PFSK-1 (cell line): ENCODE results near the gene PACS2.

Experiments
- FOXP2 ChIP-seq: optimal IDR thresholded peaks from 2 replicates; pipeline ENCODE3; 2011; ENCODE audit warnings: borderline replicate concordance, control low read depth, inconsistent platforms; ENCODE audit not compliant: insufficient read depth; ENCODE audit errors: extremely low read length, extremely low read depth
- POLR2AphosphoS5 ChIP-seq: IDR thresholded peaks from 2 replicates; pipeline ENCODE4 v1.6.1; 2012; ENCODE audit warnings: low read depth, mild to moderate bottlenecking, control low read depth, low read length, moderate library complexity
- REST ChIP-seq, 2 experiments: IDR thresholded peaks; 2 replicates each; pipeline versions ENCODE4 v1.6.1 to v1.8.0; 2011 to 2012; ENCODE audit warnings: low read depth in 2 of 2, low read length in 2 of 2, control low read depth in 1 of 2, inconsistent platforms in 1 of 2, mild to moderate bottlenecking in 1 of 2, moderate library complexity in 1 of 2; ENCODE audit not compliant: insufficient read depth in 1 of 2
- SIN3A ChIP-seq: IDR thresholded peaks from 2 replicates; pipeline ENCODE4 v1.6.1; 2012; ENCODE audit warnings: mild to moderate bottlenecking, low read length, moderate library complexity, borderline replicate concordance; ENCODE audit not compliant: insufficient read depth
- TAF1 ChIP-seq: IDR thresholded peaks from 2 replicates; pipeline ENCODE4 v1.6.1; 2012; ENCODE audit warnings: low read length, control low read depth, borderline replicate concordance; ENCODE audit not compliant: insufficient read depth

PACS2 gene

GRCh38 chr14:105305791-105306190 is 8.8 kb upstream of the PACS2 start:
- TF ChIP-seq REST (IDR thresholded peaks at IDR 0.05; ENCODE audit: insufficient read depth in 1 of 2, low read depth in 2 of 2, low read length in 2 of 2) = no peak
- no peak for TF ChIP-seq FOXP2
- TF ChIP-seq TAF1 = no peak
- TF ChIP-seq POLR2AphosphoS5 = no peak
- TF ChIP-seq SIN3A = no peak

- no peak for TF ChIP-seq POLR2AphosphoS5
- TF ChIP-seq TAF1 = no peak
- no peak for TF ChIP-seq REST (IDR thresholded peaks at IDR 0.05; ENCODE audit: insufficient read depth in 1 of 2, low read depth in 2 of 2, low read length in 2 of 2)
- TF ChIP-seq SIN3A = no peak
- TF ChIP-seq FOXP2 = no peak
Measured at GRCh38 chr14:105307052-105307727, 7.4 kb upstream of the PACS2 start.

- no peak for TF ChIP-seq REST (IDR thresholded peaks at IDR 0.05; ENCODE audit: insufficient read depth in 1 of 2, low read depth in 2 of 2, low read length in 2 of 2)
Measured at GRCh38 chr14:105309371-105309770, 5.2 kb upstream of the PACS2 start.

- TF ChIP-seq FOXP2 (no peak), TAF1 (no peak), SIN3A (no peak), REST (IDR thresholded peaks at IDR 0.05; ENCODE audit: insufficient read depth in 1 of 2, low read depth in 2 of 2, low read length in 2 of 2) (no peak), POLR2AphosphoS5 (no peak)
Measured at GRCh38 chr14:105311838-105312237, 2.7 kb upstream of the PACS2 start.

- TF ChIP-seq FOXP2 (no peak), POLR2AphosphoS5 (no peak), SIN3A (no peak), REST (IDR thresholded peaks at IDR 0.05; ENCODE audit: insufficient read depth in 1 of 2, low read depth in 2 of 2, low read length in 2 of 2) (no peak), TAF1 (no peak)
Measured at GRCh38 chr14:105312973-105313372, 1.6 kb upstream of the PACS2 start.
